Spleen (tissue), 11 donors: ENCODE data around the gene ZNRF3. TPM values are rescaled to one million over a fixed set of nuclear protein-coding genes. Genes with fewer than 3 reads are reported as not detected.
"Not testable (repeated sequence)": the region's sequence is repeated elsewhere in the genome, so short reads cannot be mapped to it uniquely, and the experiment has no call there.

Experiments used
- DNase-seq: peaks from one replicate; pipeline ENCODE4 v3.0.0-alpha.2; 2020
- H3K27ac ChIP-seq, 8 donors: fragments of 200-600 bp; sonication (generic) in 7 of 8; 1 replicate in 4 of 8; 2 replicates in 4 of 8; pipeline versions ENCODE4 v1.5.0 to v1.8.0; 2016 to 2021; ENCODE audit warnings: inconsistent platforms in 4 of 8, mild to moderate bottlenecking in 4 of 8, moderate library complexity in 1 of 8
- H3K27me3 ChIP-seq, 7 donors: fragments of 200-600 bp; sonication (generic) in 6 of 7; replicated peaks in 1 of 7; 1 replicate in 4 of 7; 2 replicates in 3 of 7; pipeline versions ENCODE4 v1.5.0 to v1.8.0; 2016 to 2021; ENCODE audit warnings: inconsistent platforms in 3 of 7, mild to moderate bottlenecking in 1 of 7
- H3K36me3 ChIP-seq, 6 donors: fragments of 200-600 bp; sonication (generic) in 5 of 6; 1 replicate in 4 of 6; 2 replicates in 2 of 6; pipeline versions ENCODE4 v1.5.0 to v1.8.0; 2016 to 2021; ENCODE audit warnings: inconsistent platforms in 2 of 6
- H3K4me1 ChIP-seq, 6 donors: fragments of 200-600 bp; sonication (generic) in 5 of 6; 1 replicate in 3 of 6; 2 replicates in 3 of 6; pipeline versions ENCODE4 v1.5.0 to v1.8.0; 2016 to 2021; ENCODE audit warnings: inconsistent platforms in 3 of 6
- H3K4me3 ChIP-seq, 8 donors: fragments of 200-600 bp; sonication (generic) in 7 of 8; 1 replicate in 4 of 8; 2 replicates in 4 of 8; pipeline versions ENCODE4 v1.5.0 to v1.8.0; 2016 to 2021; ENCODE audit warnings: inconsistent platforms in 4 of 8, mild to moderate bottlenecking in 4 of 8, moderate library complexity in 2 of 8
- H3K9me3 ChIP-seq, 8 donors: fragments of 200-600 bp; sonication (generic) in 7 of 8; 1 replicate in 4 of 8; 2 replicates in 4 of 8; pipeline versions ENCODE4 v1.5.0 to v1.8.0; 2016 to 2021; ENCODE audit warnings: inconsistent platforms in 4 of 8
- CTCF ChIP-seq, 11 experiments: fragments of 200-600 bp in 7 of 11; fragments of 450-650 bp in 4 of 11; sonication (generic) in 4 of 11; IDR thresholded peaks in 8 of 11; conservative IDR thresholded peaks in 3 of 11; 1 replicate in 7 of 11; 2 replicates in 4 of 11; pipeline versions ENCODE4 v1.4.0 to v1.8.0; 2016 to 2021; ENCODE audit warnings: antibody characterized with exemption in 11 of 11, inconsistent platforms in 4 of 11, mild to moderate bottlenecking in 1 of 11
- POLR2A ChIP-seq, 3 donors: fragments of 450-650 bp; IDR thresholded peaks; one replicate each; pipeline ENCODE4 v1.5.1; 2017; ENCODE audit warnings: antibody characterized with exemption in 3 of 3, mild to moderate bottlenecking in 1 of 3
- POLR2AphosphoS5 ChIP-seq, 3 donors: sonication (generic); formaldehyde crosslinking; IDR thresholded peaks; one replicate each; pipeline ENCODE4 v1.5.1; 2017; ENCODE audit warnings: antibody characterized with exemption in 3 of 3
- WGBS, 5 donors: extraction: QIAGEN DNeasy Blood & Tissue Kit in 3 of 5; methylation state at CpG; one replicate each; pipeline versions ENCODE4 v1.1.5 to v1.1.7; 2013 to 2018; 5-methylcytosine and 5-hydroxymethylcytosine counted together
- intact Hi-C: fragments of 100-400 bp; cut with DNase I; formaldehyde crosslinking; loops from one replicate; pipeline ENCODE4 v1.15.0; 2023; ENCODE audit warnings: low total_unique reads
- polyA plus RNA-seq, 3 donors: library from polyadenylated mRNA; stranded (reverse); fragments of 200-250 nt; gene quantifications; one replicate each; pipeline ENCODE4 v1.2.1, GENCODE V29; 2013
- total RNA-seq, 7 donors: library from RNA; depleted of rRNA in 3 of 7; stranded (reverse); fragments of >200 nt in 3 of 7; fragmentation: NEBNext Ultra II Directional in 4 of 7; extraction: Animal tissue kit (Norgen Biotek cat#: 25700) in 4 of 7; gene quantifications; one replicate each; pipeline versions ENCODE4 v1.1.0 to v1.2.1, GENCODE V29; 2016 to 2021
- donor health status: healthy with polysubstance abuse.
- donor health status: DM: no; HTN: no; CAD: no; lungs with moderate emphysema.
- donor health status: DM: no; HTN: no; CAD: no.
- donor health status: Bipolar disorder and iron deficiency.
- donor health status: healthy.
- donor health status: DM: no; HTN: no; CAD: no.
- donor health status: DM: yes; HTN: yes; CAD: no.

The ZNRF3 gene
- total and polyA plus RNA-seq, 10 donors: 0.15 to 4.5 (median 2.6) TPM

- H3K27ac ChIP-seq: no peak overlapping the region
- WGBS, 5 donors: 27 to 63% (median 38%) methylated on average over 13 to 20 of the region's 20 CpGs
- TF ChIP-seq CTCF (IDR thresholded peaks at IDR 0.05 in 8 of 11, conservative IDR thresholded peaks at IDR 0.05 in 3 of 11): no peak
- TF ChIP-seq POLR2A (IDR thresholded peaks at IDR 0.05): no peak
- TF ChIP-seq POLR2AphosphoS5 (IDR thresholded peaks at IDR 0.05): no peak
Observed at GRCh38 chr22:29004647-29005371, 121.4 kb downstream of the ZNRF3 start.

GRCh38 chr22:29005754-29006153 is 122.4 kb downstream of the ZNRF3 start:
- H3K27me3 ChIP-seq, H3K9me3 ChIP-seq, H3K4me3 ChIP-seq, H3K36me3 ChIP-seq, H3K4me1 ChIP-seq, intact Hi-C loops, H3K27ac ChIP-seq, DNase-seq: not testable (repeated sequence)
- WGBS, 5 donors: 92 to 94% (median 93%) methylated on average over 8 of the region's 8 CpGs

More at GRCh38 chr22:29004647-29005371, 121.4 kb downstream of the ZNRF3 start:
- Histone ChIP-seq H3K36me3 (no peaks in the 10 kb centered on the region), H3K27me3 (peaks cover 0 to 8% (median 0%) of the 10 kb centered on the region in 7 donors), H3K9me3 (no peaks in the 10 kb centered on the region), H3K4me3 (peak overlapping the region in 2 of 8 donors; percentile 6 to 24), H3K4me1 (peaks cover 0 to 7% (median 0%) of the 10 kb centered on the region in 6 donors)
- intact Hi-C loops: no loop called here
- no peak for DNase-seq

GRCh38 chr22:29006346-29006745 is 123.0 kb downstream of the ZNRF3 start:
- TF ChIP-seq POLR2AphosphoS5 (IDR thresholded peaks at IDR 0.05) (no peak), POLR2A (IDR thresholded peaks at IDR 0.05) (no peak)
- intact Hi-C loops: no loop called here
- 79 to 91% (median 90%) methylated on average over 8 of the region's 8 CpGs for WGBS, 5 donors

GRCh38 chr22:29009148-29009547 is 125.8 kb downstream of the ZNRF3 start:
- DNase-seq: no peak
- peaks cover 0 to 18% (median 2%) of the 10 kb centered on the region in 6 donors for H3K4me1 ChIP-seq
- H3K9me3 ChIP-seq: no peaks in the 10 kb centered on the region
- TF ChIP-seq CTCF (IDR thresholded peaks at IDR 0.05 in 8 of 11, conservative IDR thresholded peaks at IDR 0.05 in 3 of 11) (no peak), POLR2AphosphoS5 (IDR thresholded peaks at IDR 0.05) (no peak), POLR2A (IDR thresholded peaks at IDR 0.05) (no peak)
- H3K27ac ChIP-seq: peak overlapping the region in 3 of 8 donors; percentile 21 to 63 (median 36)
- intact Hi-C loops: no loop called here
- H3K27me3 ChIP-seq: peaks cover 0 to 8% (median 0%) of the 10 kb centered on the region in 7 donors
- H3K36me3 ChIP-seq: no peaks in the 10 kb centered on the region
- 85 to 92% (median 88%) methylated on average over 5 of the region's 5 CpGs for WGBS, 5 donors
- no peak overlapping the region for H3K4me3 ChIP-seq

More at GRCh38 chr22:29006346-29006745, 123.0 kb downstream of the ZNRF3 start:
- H3K4me3 ChIP-seq: no peak overlapping the region
- no peaks in the 10 kb centered on the region for H3K9me3 ChIP-seq
- peaks cover 0 to 8% (median 0%) of the 10 kb centered on the region in 7 donors for H3K27me3 ChIP-seq
- no peak for DNase-seq
- peaks cover 0 to 12% (median 1%) of the 10 kb centered on the region in 6 donors for H3K4me1 ChIP-seq
- H3K27ac ChIP-seq: no peak overlapping the region
- no peaks in the 10 kb centered on the region for H3K36me3 ChIP-seq
